Loucy (cell line): ENCODE data around the gene PDRG1.

Source experiments
- H2AFZ ChIP-seq: fragments of 200-600 bp; sonication (generic); 2 replicates; pipeline ENCODE4 v1.6.0; 2016; ENCODE audit warnings: antibody characterized with exemption, mild to moderate bottlenecking, low read length, moderate library complexity
- H3F3A ChIP-seq: fragments of 200-600 bp; 2 replicates; pipeline ENCODE4 v1.6.0; 2016; ENCODE audit warnings: antibody characterized with exemption, low read depth, mild to moderate bottlenecking
- H3K27me3 ChIP-seq: fragments of 200-600 bp; sonication (generic); 2 replicates; pipeline ENCODE4 v1.6.1; 2014; ENCODE audit warnings: low read length, mild to moderate bottlenecking; ENCODE audit not compliant: insufficient read depth, poor library complexity, severe bottlenecking
- H3K36me3 ChIP-seq: fragments of 200-600 bp; sonication (generic); 2 replicates; pipeline ENCODE4 v1.6.1; 2016; ENCODE audit warnings: low read length; ENCODE audit not compliant: insufficient read depth
- H3K4me1 ChIP-seq: fragments of 200-600 bp; sonication (generic); 2 replicates; pipeline ENCODE4 v1.5.1; 2014; ENCODE audit warnings: low read length, mild to moderate bottlenecking; ENCODE audit not compliant: insufficient read depth, poor library complexity, severe bottlenecking
- H3K4me2 ChIP-seq: fragments of 200-600 bp; sonication (generic); 2 replicates; pipeline ENCODE4 v1.6.0; 2014; ENCODE audit warnings: antibody characterized with exemption, low read length, low read depth, mild to moderate bottlenecking; ENCODE audit not compliant: poor library complexity, severe bottlenecking
- H3K4me3 ChIP-seq: fragments of 200-600 bp; sonication (generic); 2 replicates; pipeline ENCODE4 v1.5.1; 2014; ENCODE audit warnings: low read length, mild to moderate bottlenecking, mixed read lengths; ENCODE audit not compliant: poor library complexity, severe bottlenecking
- H3K79me2 ChIP-seq: fragments of 200-600 bp; sonication (generic); 2 replicates; pipeline ENCODE4 v1.6.1; 2014; ENCODE audit warnings: low read length; ENCODE audit not compliant: insufficient read depth
- H3K9ac ChIP-seq: fragments of 200-600 bp; sonication (generic); 2 replicates; pipeline ENCODE4 v1.6.0; 2014; ENCODE audit warnings: mild to moderate bottlenecking, low read depth, low read length, moderate library complexity; ENCODE audit not compliant: poor library complexity, severe bottlenecking
- H3K9me2 ChIP-seq: fragments of 200-600 bp; sonication (generic); replicated peaks from 2 replicates; pipeline ENCODE4 v1.6.1; 2016; ENCODE audit warnings: low read depth, low read length, mixed read lengths
- H3K9me3 ChIP-seq: fragments of 200-600 bp; sonication (generic); 2 replicates; pipeline ENCODE4 v1.6.1; 2014; ENCODE audit warnings: mild to moderate bottlenecking, antibody characterized with exemption, low read length, low read depth; ENCODE audit not compliant: insufficient read depth
- H4K20me1 ChIP-seq: fragments of 200-600 bp; sonication (generic); 2 replicates; pipeline ENCODE4 v1.6.0; 2014; ENCODE audit warnings: antibody characterized with exemption, low read length, mild to moderate bottlenecking; ENCODE audit not compliant: insufficient read depth, poor library complexity, severe bottlenecking
- EZH2phosphoT487 ChIP-seq: fragments of 200-600 bp; IDR thresholded peaks from 2 replicates; pipeline ENCODE4 v1.6.1; 2018; ENCODE audit warnings: antibody characterized with exemption, mild to moderate bottlenecking, moderate library complexity, borderline replicate concordance
- TF ChIP-seq, protein P1 (sequence below): fragments of 200-600 bp; sonication (generic); conservative IDR thresholded peaks from 2 replicates; pipeline ENCODE4 v1.5.1; 2014; ENCODE audit warnings: mild to moderate bottlenecking, antibody characterized with exemption, low read length

The PDRG1 gene

DNA sequence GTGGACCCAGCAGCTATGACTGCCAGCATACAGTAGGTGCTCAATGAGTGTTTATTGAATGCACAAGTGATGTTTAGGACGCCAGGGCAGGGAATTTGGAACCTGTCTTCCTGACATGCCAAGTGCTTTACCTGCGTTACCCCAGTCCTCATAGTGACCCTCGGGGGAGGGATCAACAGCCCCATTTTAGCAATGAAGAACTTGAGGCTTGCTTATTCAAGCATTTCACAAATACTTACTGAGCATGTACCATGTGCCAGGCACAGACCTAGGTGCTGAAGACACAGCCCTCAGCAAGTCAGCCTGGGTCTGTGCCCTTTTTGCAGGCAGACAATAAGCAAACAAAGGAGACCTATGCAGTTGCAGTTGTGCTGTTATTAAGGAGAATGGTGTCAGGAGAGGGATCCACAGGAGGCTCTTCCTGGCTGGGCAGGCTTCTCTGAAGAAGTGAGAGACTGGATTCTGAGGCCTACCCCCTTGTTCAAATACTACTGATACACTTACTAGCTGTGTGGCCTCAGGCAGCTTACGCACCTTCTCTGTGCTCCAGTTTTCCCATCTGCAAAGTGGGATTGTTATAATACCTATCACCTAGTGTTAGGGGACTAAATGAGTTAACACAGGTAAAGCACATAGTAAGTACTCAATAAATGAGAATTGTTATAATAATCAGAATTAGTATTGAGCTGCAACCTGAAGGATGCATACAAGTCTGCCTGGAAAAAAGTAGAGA lies 41.6 kb downstream of the PDRG1 start:
- TF ChIP-seq, protein P1, sequence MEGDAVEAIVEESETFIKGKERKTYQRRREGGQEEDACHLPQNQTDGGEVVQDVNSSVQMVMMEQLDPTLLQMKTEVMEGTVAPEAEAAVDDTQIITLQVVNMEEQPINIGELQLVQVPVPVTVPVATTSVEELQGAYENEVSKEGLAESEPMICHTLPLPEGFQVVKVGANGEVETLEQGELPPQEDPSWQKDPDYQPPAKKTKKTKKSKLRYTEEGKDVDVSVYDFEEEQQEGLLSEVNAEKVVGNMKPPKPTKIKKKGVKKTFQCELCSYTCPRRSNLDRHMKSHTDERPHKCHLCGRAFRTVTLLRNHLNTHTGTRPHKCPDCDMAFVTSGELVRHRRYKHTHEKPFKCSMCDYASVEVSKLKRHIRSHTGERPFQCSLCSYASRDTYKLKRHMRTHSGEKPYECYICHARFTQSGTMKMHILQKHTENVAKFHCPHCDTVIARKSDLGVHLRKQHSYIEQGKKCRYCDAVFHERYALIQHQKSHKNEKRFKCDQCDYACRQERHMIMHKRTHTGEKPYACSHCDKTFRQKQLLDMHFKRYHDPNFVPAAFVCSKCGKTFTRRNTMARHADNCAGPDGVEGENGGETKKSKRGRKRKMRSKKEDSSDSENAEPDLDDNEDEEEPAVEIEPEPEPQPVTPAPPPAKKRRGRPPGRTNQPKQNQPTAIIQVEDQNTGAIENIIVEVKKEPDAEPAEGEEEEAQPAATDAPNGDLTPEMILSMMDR = no peak
- no peak for TF ChIP-seq EZH2phosphoT487
- Histone ChIP-seq H2AFZ (no peak overlapping the region), H3K9me2 (no peaks in the 10 kb centered on the region)

GRCh38 chr20:31909253-31910070 lies 42.4 kb downstream of the PDRG1 start:
- no peak overlapping the region for H3K4me3 ChIP-seq
- H3K79me2 ChIP-seq = no peaks in the 10 kb centered on the region
- no peaks in the 10 kb centered on the region for H3K36me3 ChIP-seq
- no peak overlapping the region for H3K4me2 ChIP-seq
- no peaks in the 10 kb centered on the region for H3K9me2 ChIP-seq
- H3K9me3 ChIP-seq = no peaks in the 10 kb centered on the region
- H4K20me1 ChIP-seq = no peaks in the 10 kb centered on the region
- no peak overlapping the region for H2AFZ ChIP-seq
- H3K27me3 ChIP-seq = no peaks in the 10 kb centered on the region
- no peaks in the 10 kb centered on the region for H3K4me1 ChIP-seq
- no peaks in the 10 kb centered on the region for H3F3A ChIP-seq
- no peak overlapping the region for H3K9ac ChIP-seq
- TF ChIP-seq, protein P1 = no peak
- no peak for TF ChIP-seq EZH2phosphoT487

More for the DNA sequence above, 41.6 kb downstream of the PDRG1 start:
- no peaks in the 10 kb centered on the region for H3K4me1 ChIP-seq
- no peak overlapping the region for H3K4me3 ChIP-seq
- H3F3A ChIP-seq = no peaks in the 10 kb centered on the region
- H3K4me2 ChIP-seq = no peak overlapping the region
- H4K20me1 ChIP-seq = no peaks in the 10 kb centered on the region
- H3K27me3 ChIP-seq = no peaks in the 10 kb centered on the region
- H3K36me3 ChIP-seq = no peaks in the 10 kb centered on the region
- H3K9me3 ChIP-seq = no peaks in the 10 kb centered on the region
- no peak overlapping the region for H3K9ac ChIP-seq
- no peaks in the 10 kb centered on the region for H3K79me2 ChIP-seq

- H3K79me2 ChIP-seq = no peaks in the 10 kb centered on the region
- H3K9ac ChIP-seq = no peak overlapping the region
- no peaks in the 10 kb centered on the region for H3K27me3 ChIP-seq
- no peaks in the 10 kb centered on the region for H3K9me3 ChIP-seq
- no peaks in the 10 kb centered on the region for H3K4me1 ChIP-seq
- H3K9me2 ChIP-seq = no peaks in the 10 kb centered on the region
- no peak overlapping the region for H2AFZ ChIP-seq
- H3F3A ChIP-seq = no peaks in the 10 kb centered on the region
- TF ChIP-seq, protein P1 = no peak
- TF ChIP-seq EZH2phosphoT487 = no peak
- H3K36me3 ChIP-seq = no peaks in the 10 kb centered on the region
- no peak overlapping the region for H3K4me2 ChIP-seq
- H4K20me1 ChIP-seq = no peaks in the 10 kb centered on the region
- no peak overlapping the region for H3K4me3 ChIP-seq
Observed at GRCh38 chr20:31908424-31908823, 43.4 kb downstream of the PDRG1 start.
